HL-60/S4 treated with phorbol 12-myristate 13-acetate at 8.2 ng/mL for 4 days and 3 days (cell line): Measurements from ENCODE around the gene GDF9.
"Not testable (repeated sequence)": the region's sequence is repeated elsewhere in the genome, so short reads cannot be mapped to it uniquely, and the experiment has no call there.

Experiments used
- in situ Hi-C: fragments of 300-500 bp; cut with MboI; formaldehyde crosslinking; loops from 2 replicates; pipeline ENCODE4 v1.15.0; 2022; ENCODE audit warnings: low sequenced_read_pairs

The GDF9 gene

GRCh38 chr5:132873119-132873929 is 7.1 kb upstream of the GDF9 start, which contains the start of gene LEAP2:
TSS of gene LEAP2 (plus strand) at chr5:132873668. CDS start at chr5:132873695, 27 bp downstream.
- in situ Hi-C loops: no loop called here

GRCh38 chr5:132872788-132873118 is 6.5 kb upstream of the GDF9 start:
- in situ Hi-C loops: no loop called here

- in situ Hi-C loops: no loop called here
These were observed 5.4 kb upstream of the GDF9 start for GRCh38 chr5:132871459-132872284.

GRCh38 chr5:132870801-132871200 is 4.5 kb upstream of the GDF9 start:
- in situ Hi-C loops: no loop called here

- in situ Hi-C loops: no loop called here
These were observed 2.5 kb upstream of the GDF9 start for GRCh38 chr5:132868754-132869153.

GRCh38 chr5:132867046-132867451 is 780 bp upstream of the GDF9 start:
- in situ Hi-C loops: no loop called here

- in situ Hi-C loops: no loop called here
These were observed 464 bp downstream of the GDF9 start for GRCh38 chr5:132865668-132866341.

GRCh38 chr5:132860742-132861141 is 5.5 kb downstream of the GDF9 start:
- in situ Hi-C loops: no loop called here

- in situ Hi-C loops: no loop called here
These were observed 6.3 kb downstream of the GDF9 start for GRCh38 chr5:132859889-132860437.

- in situ Hi-C loops: no loop called here
These were observed 10.3 kb downstream of the GDF9 start for GRCh38 chr5:132856011-132856410.

- in situ Hi-C loops: not testable (repeated sequence)
These were observed 11.3 kb downstream of the GDF9 start for GRCh38 chr5:132854992-132855391.

GRCh38 chr5:132854301-132854700 is 12.0 kb downstream of the GDF9 start:
- in situ Hi-C loops: no loop called here

- in situ Hi-C loops: no loop called here
These were observed 12.5 kb downstream of the GDF9 start for GRCh38 chr5:132853790-132854189.

GRCh38 chr5:132853323-132853722 is 12.9 kb downstream of the GDF9 start:
- in situ Hi-C loops: no loop called here

GRCh38 chr5:132850066-132850465 is 16.2 kb downstream of the GDF9 start:
- in situ Hi-C loops: no loop called here

GRCh38 chr5:132849347-132849746 is 16.9 kb downstream of the GDF9 start:
- in situ Hi-C loops: loop anchor here (25.0 kb wide), 1 partner anchor 462 kb away; no protein-coding TSS in a partner anchor

- in situ Hi-C loops: loop anchor here (25.0 kb wide), 1 partner anchor 461 kb away; no protein-coding TSS in a partner anchor
These were observed 18.0 kb downstream of the GDF9 start for GRCh38 chr5:132848270-132848669.

- in situ Hi-C loops: loop anchor here (25.0 kb wide), 1 partner anchor 454 kb away; no protein-coding TSS in a partner anchor
These were observed 25.0 kb downstream of the GDF9 start for GRCh38 chr5:132841305-132841704.

- in situ Hi-C loops: loop anchor here (25.0 kb wide), 1 partner anchor 454 kb away; no protein-coding TSS in a partner anchor
These were observed 25.4 kb downstream of the GDF9 start for GRCh38 chr5:132840896-132841295.

- in situ Hi-C loops: loop anchor here (25.0 kb wide), 1 partner anchor 453 kb away; no protein-coding TSS in a partner anchor
These were observed 26.0 kb downstream of the GDF9 start for GRCh38 chr5:132840313-132840712.
